ENCODE measurements around the gene MYO9A. TPM values are rescaled to one million over a fixed set of nuclear protein-coding genes. Genes with fewer than 3 reads are reported as not detected.
"Not testable (repeated sequence)": the region's sequence is repeated elsewhere in the genome, so short reads cannot be mapped to it uniquely, and the experiment has no call there.

Gene MYO9A
- total RNA-seq, 4 donors from 2014 or later, result 71.1 to 96.8 (median 80.8) TPM

DNA sequence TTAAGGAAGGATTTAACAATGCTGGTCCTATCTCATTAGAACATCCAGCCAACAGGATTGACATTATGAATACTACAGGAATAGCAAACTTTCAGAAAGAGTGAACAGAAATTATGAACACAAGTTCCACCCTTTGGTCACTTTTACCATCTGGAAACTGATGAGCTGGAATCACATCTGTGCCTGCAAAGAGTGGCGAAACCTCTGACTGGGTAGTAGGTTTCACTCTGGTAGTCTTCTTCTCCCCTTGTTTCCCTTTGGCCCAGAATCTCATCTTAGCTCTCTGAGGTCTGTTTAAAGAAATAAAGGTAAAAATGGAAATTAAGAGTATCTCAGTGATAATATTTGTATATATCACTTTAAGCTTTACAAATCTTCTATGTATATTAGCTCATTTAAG is 234.5 kb downstream of the MYO9A start:
- no peak for DNase-seq (ENCODE audit: extremely low spot score)
- H3K4me1 ChIP-seq, result no peaks in the 10 kb centered on the region
- TF ChIP-seq, protein P1, sequence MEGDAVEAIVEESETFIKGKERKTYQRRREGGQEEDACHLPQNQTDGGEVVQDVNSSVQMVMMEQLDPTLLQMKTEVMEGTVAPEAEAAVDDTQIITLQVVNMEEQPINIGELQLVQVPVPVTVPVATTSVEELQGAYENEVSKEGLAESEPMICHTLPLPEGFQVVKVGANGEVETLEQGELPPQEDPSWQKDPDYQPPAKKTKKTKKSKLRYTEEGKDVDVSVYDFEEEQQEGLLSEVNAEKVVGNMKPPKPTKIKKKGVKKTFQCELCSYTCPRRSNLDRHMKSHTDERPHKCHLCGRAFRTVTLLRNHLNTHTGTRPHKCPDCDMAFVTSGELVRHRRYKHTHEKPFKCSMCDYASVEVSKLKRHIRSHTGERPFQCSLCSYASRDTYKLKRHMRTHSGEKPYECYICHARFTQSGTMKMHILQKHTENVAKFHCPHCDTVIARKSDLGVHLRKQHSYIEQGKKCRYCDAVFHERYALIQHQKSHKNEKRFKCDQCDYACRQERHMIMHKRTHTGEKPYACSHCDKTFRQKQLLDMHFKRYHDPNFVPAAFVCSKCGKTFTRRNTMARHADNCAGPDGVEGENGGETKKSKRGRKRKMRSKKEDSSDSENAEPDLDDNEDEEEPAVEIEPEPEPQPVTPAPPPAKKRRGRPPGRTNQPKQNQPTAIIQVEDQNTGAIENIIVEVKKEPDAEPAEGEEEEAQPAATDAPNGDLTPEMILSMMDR (IDR thresholded peaks at IDR 0.05), result no peak
- TF ChIP-seq POLR2A (IDR thresholded peaks at IDR 0.05; ENCODE audit: low read depth), result no peak
- TF ChIP-seq EP300 (IDR thresholded peaks at IDR 0.05), result no peak
- TF ChIP-seq POLR2AphosphoS5 (IDR thresholded peaks at IDR 0.05), result no peak
- no peak overlapping the region for H3K4me3 ChIP-seq
- peaks cover 24 to 84% (median 55%) of the 10 kb centered on the region in 4 donors for H3K36me3 ChIP-seq
- H3K27me3 ChIP-seq, result no peaks in the 10 kb centered on the region
- 100% methylated on average over 1 of the region's 1 CpG for WGBS
- intact Hi-C loops (cut with DNase I), result no loop called here
- H3K9me3 ChIP-seq, result no peaks in the 10 kb centered on the region
- H3K27ac ChIP-seq (replicated peaks in 1 of 4), result no peak overlapping the region

DNA sequence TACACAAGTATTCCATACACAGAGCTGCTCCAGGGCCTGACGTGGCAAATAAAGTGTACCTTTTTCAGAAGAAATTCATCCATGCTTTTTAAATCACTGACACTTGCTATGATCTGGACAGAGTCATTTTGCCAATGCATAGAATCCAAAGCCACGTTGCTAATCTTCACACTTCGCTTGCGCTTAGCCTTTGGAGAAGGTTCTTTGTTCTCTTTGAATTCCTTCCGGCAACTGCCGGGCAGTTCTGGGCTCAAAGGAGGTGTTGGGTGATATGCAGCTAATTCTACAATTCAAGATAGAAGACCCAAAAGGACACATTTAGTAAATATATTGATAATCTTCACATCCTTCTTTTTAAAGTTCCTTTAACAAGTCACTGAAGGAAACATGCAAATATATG is 237.7 kb downstream of the MYO9A start:
- intact Hi-C loops (cut with DNase I), result no loop called here
- H3K27ac ChIP-seq (replicated peaks in 1 of 4), result no peak overlapping the region
- no peak for DNase-seq (ENCODE audit: extremely low spot score)
- no peaks in the 10 kb centered on the region for H3K27me3 ChIP-seq
- no peak overlapping the region for H3K4me3 ChIP-seq
- H3K36me3 ChIP-seq, result peaks cover 21 to 78% (median 57%) of the 10 kb centered on the region in 4 donors
- H3K4me1 ChIP-seq, result no peaks in the 10 kb centered on the region
- WGBS, result 86% methylated on average over 6 of the region's 6 CpGs
- H3K9me3 ChIP-seq, result no peaks in the 10 kb centered on the region
- TF ChIP-seq EP300 (IDR thresholded peaks at IDR 0.05) (no peak), POLR2AphosphoS5 (IDR thresholded peaks at IDR 0.05) (no peak), POLR2A (IDR thresholded peaks at IDR 0.05; ENCODE audit: low read depth) (no peak)
- TF ChIP-seq, protein P1 (IDR thresholded peaks at IDR 0.05), result no peak

DNA sequence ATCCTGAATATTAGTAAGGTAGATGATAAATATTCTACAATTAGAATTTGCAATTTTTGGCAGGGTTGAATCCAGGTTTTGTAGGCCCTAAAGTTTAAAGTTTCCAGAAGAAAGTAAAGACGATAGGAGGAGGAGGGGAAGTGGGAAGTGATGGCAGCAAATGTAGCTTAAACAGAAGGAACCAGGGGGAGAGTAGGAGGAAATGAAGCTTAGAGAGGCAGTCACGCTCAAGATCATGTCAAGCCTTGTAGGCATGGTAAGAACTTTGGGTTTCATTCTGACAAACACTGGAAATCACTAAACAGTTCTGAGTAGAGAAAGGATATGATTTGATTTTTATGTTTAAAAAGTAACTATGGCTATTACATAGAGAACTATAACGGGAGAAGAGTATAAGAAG is 243.7 kb downstream of the MYO9A start:
- Histone ChIP-seq H3K36me3 (peaks cover 17 to 62% (median 38%) of the 10 kb centered on the region in 4 donors), H3K9me3 (no peaks in the 10 kb centered on the region), H3K4me3 (no peak overlapping the region), H3K27me3 (no peaks in the 10 kb centered on the region), H3K4me1 (no peaks in the 10 kb centered on the region), H3K27ac (replicated peaks in 1 of 4) (no peak overlapping the region)
- intact Hi-C loops (cut with DNase I), result no loop called here
- TF ChIP-seq, protein P1 (IDR thresholded peaks at IDR 0.05), result no peak
- no peak for TF ChIP-seq POLR2AphosphoS5 (IDR thresholded peaks at IDR 0.05)
- no peak for TF ChIP-seq EP300 (IDR thresholded peaks at IDR 0.05)
- no peak for TF ChIP-seq POLR2A (IDR thresholded peaks at IDR 0.05; ENCODE audit: low read depth)
- DNase-seq (ENCODE audit: extremely low spot score), result no peak
- 90% methylated on average over 3 of the region's 3 CpGs for WGBS

DNA sequence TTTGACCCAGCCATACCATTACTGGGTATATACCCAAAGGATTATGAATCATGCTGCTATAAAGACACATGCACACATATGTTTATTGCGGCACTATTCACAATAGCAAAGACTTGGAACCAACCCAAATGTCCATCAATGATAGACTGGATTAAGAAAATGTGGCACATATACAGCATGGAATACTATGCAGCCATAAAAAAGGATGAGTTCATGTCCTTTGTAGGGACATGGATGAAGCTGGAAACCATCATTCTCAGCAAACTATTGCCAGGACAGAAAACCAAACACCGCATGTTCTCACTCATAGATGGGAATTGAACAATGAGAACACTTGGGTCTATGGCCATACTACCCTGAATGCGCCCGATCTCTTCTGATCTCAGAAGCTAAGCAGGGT is 259.7 kb downstream of the MYO9A start:
- peaks cover 4 to 65% (median 37%) of the 10 kb centered on the region in 4 donors for H3K36me3 ChIP-seq
- H3K27ac ChIP-seq (replicated peaks in 1 of 4); H3K27me3 ChIP-seq; H3K4me3 ChIP-seq; intact Hi-C loops (cut with DNase I); DNase-seq (ENCODE audit: extremely low spot score); H3K4me1 ChIP-seq; H3K9me3 ChIP-seq: not testable (repeated sequence)
- 99% methylated on average over 4 of the region's 4 CpGs for WGBS

DNA sequence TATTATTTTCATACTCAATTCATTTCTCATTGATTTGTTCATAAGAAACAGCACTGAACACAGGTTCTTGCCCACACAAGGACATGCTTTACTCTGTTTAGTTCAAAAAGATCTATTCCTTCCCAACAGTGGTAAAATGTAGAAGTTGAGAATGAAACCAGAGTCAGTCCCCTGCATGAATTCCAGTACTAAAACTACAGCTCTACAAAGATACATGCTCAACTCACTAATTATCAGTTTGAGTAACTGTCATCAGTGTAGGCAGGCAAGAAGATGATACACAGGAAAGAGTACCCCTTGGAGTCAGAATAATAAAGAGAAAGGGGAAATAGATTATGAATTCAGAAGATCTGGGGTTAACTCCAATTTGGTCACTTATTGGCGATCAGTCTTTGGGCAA is 264.4 kb downstream of the MYO9A start:
- TF ChIP-seq EP300 (IDR thresholded peaks at IDR 0.05) (no peak), POLR2A (IDR thresholded peaks at IDR 0.05; ENCODE audit: low read depth) (no peak), POLR2AphosphoS5 (IDR thresholded peaks at IDR 0.05) (no peak)
- TF ChIP-seq, protein P1 (IDR thresholded peaks at IDR 0.05), result no peak
- no peaks in the 10 kb centered on the region for H3K4me1 ChIP-seq
- intact Hi-C loops (cut with DNase I), result no loop called here
- no peaks in the 10 kb centered on the region for H3K27me3 ChIP-seq
- peaks cover 22 to 82% (median 58%) of the 10 kb centered on the region in 4 donors for H3K36me3 ChIP-seq
- no peaks in the 10 kb centered on the region for H3K9me3 ChIP-seq
- DNase-seq (ENCODE audit: extremely low spot score), result no peak
- 96% methylated on average over 1 of the region's 1 CpG for WGBS
- H3K27ac ChIP-seq (replicated peaks in 1 of 4), result no peak overlapping the region
- no peak overlapping the region for H3K4me3 ChIP-seq
